OCI-LY3 (cell line): ENCODE measurements around the gene C10orf53.

ENCODE experiments used
- EZH2phosphoT487 ChIP-seq: fragments of 200-600 bp; shearing (Covaris generic); IDR thresholded peaks from 2 replicates; pipeline ENCODE4 v1.6.1; 2018; ENCODE audit warnings: antibody characterized with exemption, mixed run types, low read depth
- TF ChIP-seq, protein P1 (sequence below): fragments of 200-600, 300-600 bp; sonication (generic); IDR thresholded peaks from 2 replicates; pipeline ENCODE4 v1.5.1; 2014; ENCODE audit warnings: antibody characterized with exemption, low read length, low read depth

DNA sequence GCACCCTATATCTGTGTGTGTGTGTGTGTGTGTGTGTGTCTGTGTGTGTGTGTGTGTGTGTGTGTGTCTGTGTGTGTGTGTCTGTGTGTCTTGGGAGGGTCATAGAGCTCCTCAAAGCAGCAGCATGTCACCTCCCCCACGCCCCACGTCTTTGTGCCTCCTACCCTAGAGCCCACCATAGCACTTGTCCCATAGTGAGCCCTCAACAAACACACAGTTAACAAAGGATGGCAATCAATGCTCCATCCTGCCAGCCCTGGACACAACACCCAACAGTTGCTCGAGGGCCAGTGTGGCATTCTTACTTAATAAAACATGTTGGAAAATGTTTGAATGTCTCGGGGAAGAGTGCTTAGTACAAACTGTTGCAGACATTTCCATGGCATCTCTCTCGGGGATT, 30.5 kb downstream of the C10orf53 start:
- TF ChIP-seq, protein P1, sequence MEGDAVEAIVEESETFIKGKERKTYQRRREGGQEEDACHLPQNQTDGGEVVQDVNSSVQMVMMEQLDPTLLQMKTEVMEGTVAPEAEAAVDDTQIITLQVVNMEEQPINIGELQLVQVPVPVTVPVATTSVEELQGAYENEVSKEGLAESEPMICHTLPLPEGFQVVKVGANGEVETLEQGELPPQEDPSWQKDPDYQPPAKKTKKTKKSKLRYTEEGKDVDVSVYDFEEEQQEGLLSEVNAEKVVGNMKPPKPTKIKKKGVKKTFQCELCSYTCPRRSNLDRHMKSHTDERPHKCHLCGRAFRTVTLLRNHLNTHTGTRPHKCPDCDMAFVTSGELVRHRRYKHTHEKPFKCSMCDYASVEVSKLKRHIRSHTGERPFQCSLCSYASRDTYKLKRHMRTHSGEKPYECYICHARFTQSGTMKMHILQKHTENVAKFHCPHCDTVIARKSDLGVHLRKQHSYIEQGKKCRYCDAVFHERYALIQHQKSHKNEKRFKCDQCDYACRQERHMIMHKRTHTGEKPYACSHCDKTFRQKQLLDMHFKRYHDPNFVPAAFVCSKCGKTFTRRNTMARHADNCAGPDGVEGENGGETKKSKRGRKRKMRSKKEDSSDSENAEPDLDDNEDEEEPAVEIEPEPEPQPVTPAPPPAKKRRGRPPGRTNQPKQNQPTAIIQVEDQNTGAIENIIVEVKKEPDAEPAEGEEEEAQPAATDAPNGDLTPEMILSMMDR = no peak
- TF ChIP-seq EZH2phosphoT487 = no peak
